GM19397 (cell line): Measurements from ENCODE around the gene LMO4.

ENCODE experiments used
- ATAC-seq: cut with Tn5 transposase; IDR thresholded peaks from one replicate; pipeline ENCODE4 v1.9.1; 2021; ENCODE audit warnings: mild to moderate bottlenecking, moderate library complexity; ENCODE audit not compliant: unreplicated experiment

LMO4 gene

GRCh38 chr1:87356591-87356990, 27.9 kb downstream of the LMO4 start:
- no peak for ATAC-seq

- ATAC-seq, result no peak
These were observed 29.5 kb downstream of the LMO4 start for GRCh38 chr1:87358219-87358618.

GRCh38 chr1:87359586-87359985, 30.9 kb downstream of the LMO4 start:
- no peak for ATAC-seq

- ATAC-seq, result no peak
These were observed 33.6 kb downstream of the LMO4 start for GRCh38 chr1:87362063-87362833.

GRCh38 chr1:87362834-87363426, 34.2 kb downstream of the LMO4 start:
- ATAC-seq, result no peak

- no peak for ATAC-seq
These were observed 38.9 kb downstream of the LMO4 start for GRCh38 chr1:87367549-87367948.

GRCh38 chr1:87368907-87369306, 40.2 kb downstream of the LMO4 start:
- ATAC-seq, result no peak

GRCh38 chr1:87369736-87370478, 41.2 kb downstream of the LMO4 start:
- ATAC-seq, result no peak

GRCh38 chr1:87370544-87370943, 41.9 kb downstream of the LMO4 start:
- ATAC-seq, result no peak

- ATAC-seq, result no peak
These were observed 50.6 kb downstream of the LMO4 start for GRCh38 chr1:87379306-87379705.

GRCh38 chr1:87386217-87386790, 57.6 kb downstream of the LMO4 start:
- no peak for ATAC-seq

GRCh38 chr1:87388411-87388810, 59.7 kb downstream of the LMO4 start:
- ATAC-seq, result no peak

- no peak for ATAC-seq
These were observed 60.3 kb downstream of the LMO4 start for GRCh38 chr1:87389011-87389410.

GRCh38 chr1:87389546-87389945, 60.9 kb downstream of the LMO4 start:
- ATAC-seq, result no peak

GRCh38 chr1:87392248-87393192, 63.8 kb downstream of the LMO4 start:
- ATAC-seq, result no peak

- no peak for ATAC-seq
These were observed 64.9 kb downstream of the LMO4 start for GRCh38 chr1:87393445-87394085.

GRCh38 chr1:87394513-87394912, 65.8 kb downstream of the LMO4 start:
- no peak for ATAC-seq

GRCh38 chr1:87394982-87395381, 66.3 kb downstream of the LMO4 start:
- ATAC-seq, result no peak
